Measurements from ENCODE around the gene C19orf47.
A peak's percentile ranks its signal among the peaks of the same experiment; 100 is the strongest.

The C19orf47 gene

DNA sequence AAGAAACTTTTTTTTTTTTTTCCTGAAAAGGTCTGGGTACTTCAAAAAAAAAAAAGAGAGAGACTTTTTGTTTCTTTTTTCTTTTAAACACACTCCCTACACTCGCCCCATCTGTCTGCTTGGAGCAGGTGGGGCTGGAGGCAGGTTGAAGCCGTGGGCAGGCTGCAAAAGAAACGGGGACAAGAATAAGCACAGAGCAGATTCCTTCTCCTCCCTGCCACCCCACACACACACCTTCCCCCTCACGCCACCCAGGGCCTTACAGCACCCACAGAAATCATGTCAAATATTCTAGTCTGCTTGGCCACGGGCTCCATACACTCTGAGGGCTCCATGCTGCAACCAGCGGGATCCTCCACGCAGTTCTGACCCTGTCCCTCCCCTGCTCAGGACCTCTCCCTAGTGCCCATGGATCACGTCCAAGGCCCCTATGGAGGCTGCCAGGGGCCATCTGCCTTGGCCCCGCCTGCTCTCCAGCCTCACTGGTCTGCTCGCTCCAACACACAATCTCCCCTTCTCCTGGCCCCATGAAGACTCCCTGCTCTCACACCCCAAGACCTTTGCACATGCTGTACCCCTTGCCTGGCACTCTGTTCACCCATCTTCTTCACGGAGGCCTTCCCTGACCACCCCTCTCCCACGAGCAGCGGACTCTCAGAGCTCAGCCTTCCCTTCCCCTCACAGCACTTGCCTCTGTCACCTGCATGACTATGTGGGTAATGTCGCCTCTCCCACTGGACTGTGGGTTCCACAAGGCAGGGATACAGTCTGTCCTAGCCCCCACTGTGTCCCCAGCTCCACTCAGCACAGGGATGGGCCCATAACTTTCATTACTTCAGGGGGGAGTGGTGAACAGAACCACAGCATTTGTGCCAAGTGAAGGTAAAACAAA, 74.5 kb downstream of the C19orf47 start:
- Histone ChIP-seq H3K79me2 (ENCODE audit: insufficient read depth, low read length) (peaks cover 89% of the 10 kb centered on the region), H3K9me2 (replicated peaks; ENCODE audit: insufficient read depth, low read length) (no peaks in the 10 kb centered on the region), H3K27ac (ENCODE audit: low read depth, low read length) (no peak overlapping the region), H3F3A (ENCODE audit: insufficient read depth) (no peaks in the 10 kb centered on the region), H3K4me3 (ENCODE audit: insufficient read depth, low read length, poor library complexity, severe bottlenecking) (no peak overlapping the region), H4K20me1 (ENCODE audit: low read depth, low read length) (no peaks in the 10 kb centered on the region; the same call in 1 of the 2 replicates), H3K4me2 (ENCODE audit: low read depth, low read length, poor library complexity, severe bottlenecking) (no peak overlapping the region), H3K9ac (ENCODE audit: low read length) (peak overlapping the region; percentile 29; the same call in 1 of the 2 replicates), H3K9me3 (ENCODE audit: insufficient read depth, low read length) (no peaks in the 10 kb centered on the region), H2AFZ (ENCODE audit: low read depth, low read length, severe bottlenecking) (no peak overlapping the region), H3K27me3 (ENCODE audit: low read length) (no peaks in the 10 kb centered on the region), H3K36me3 (ENCODE audit: low read length) (no peaks in the 10 kb centered on the region)
- TF ChIP-seq EZH2phosphoT487 (conservative IDR thresholded peaks at IDR 0.05; ENCODE audit: low read length): no peak
- TF ChIP-seq, protein P1, sequence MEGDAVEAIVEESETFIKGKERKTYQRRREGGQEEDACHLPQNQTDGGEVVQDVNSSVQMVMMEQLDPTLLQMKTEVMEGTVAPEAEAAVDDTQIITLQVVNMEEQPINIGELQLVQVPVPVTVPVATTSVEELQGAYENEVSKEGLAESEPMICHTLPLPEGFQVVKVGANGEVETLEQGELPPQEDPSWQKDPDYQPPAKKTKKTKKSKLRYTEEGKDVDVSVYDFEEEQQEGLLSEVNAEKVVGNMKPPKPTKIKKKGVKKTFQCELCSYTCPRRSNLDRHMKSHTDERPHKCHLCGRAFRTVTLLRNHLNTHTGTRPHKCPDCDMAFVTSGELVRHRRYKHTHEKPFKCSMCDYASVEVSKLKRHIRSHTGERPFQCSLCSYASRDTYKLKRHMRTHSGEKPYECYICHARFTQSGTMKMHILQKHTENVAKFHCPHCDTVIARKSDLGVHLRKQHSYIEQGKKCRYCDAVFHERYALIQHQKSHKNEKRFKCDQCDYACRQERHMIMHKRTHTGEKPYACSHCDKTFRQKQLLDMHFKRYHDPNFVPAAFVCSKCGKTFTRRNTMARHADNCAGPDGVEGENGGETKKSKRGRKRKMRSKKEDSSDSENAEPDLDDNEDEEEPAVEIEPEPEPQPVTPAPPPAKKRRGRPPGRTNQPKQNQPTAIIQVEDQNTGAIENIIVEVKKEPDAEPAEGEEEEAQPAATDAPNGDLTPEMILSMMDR (IDR thresholded peaks at IDR 0.05; ENCODE audit: insufficient read depth, low read length, poor library complexity, severe bottlenecking): no peak

DNA sequence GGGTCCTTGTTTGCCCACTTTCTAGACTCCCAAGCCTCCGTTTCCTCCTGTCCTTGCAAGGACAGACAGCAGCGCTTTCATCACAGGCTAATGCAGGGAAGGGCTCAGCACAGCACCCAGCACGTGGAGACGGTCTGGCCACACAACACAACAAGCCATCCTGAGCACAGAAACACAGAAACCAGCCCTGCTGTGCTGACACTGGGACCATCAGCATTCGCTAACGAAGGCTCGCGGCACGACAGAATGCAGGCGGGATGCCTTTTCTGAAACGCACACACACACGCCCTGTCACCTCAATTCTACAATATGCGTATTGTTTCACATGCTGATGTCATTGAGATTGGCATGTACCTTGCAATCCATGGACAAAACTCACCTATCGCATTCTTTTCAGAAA, 75.9 kb downstream of the C19orf47 start:
- peaks cover 78% of the 10 kb centered on the region for H3K79me2 ChIP-seq (ENCODE audit: insufficient read depth, low read length)
- H3K9ac ChIP-seq (ENCODE audit: low read length): no peak overlapping the region
- H3K9me2 ChIP-seq (replicated peaks; ENCODE audit: insufficient read depth, low read length): no peaks in the 10 kb centered on the region
- TF ChIP-seq, protein P1 (IDR thresholded peaks at IDR 0.05; ENCODE audit: insufficient read depth, low read length, poor library complexity, severe bottlenecking): no peak
- TF ChIP-seq EZH2phosphoT487 (conservative IDR thresholded peaks at IDR 0.05; ENCODE audit: low read length): no peak
- no peak overlapping the region for H3K4me3 ChIP-seq (ENCODE audit: insufficient read depth, low read length, poor library complexity, severe bottlenecking)
- no peak overlapping the region for H2AFZ ChIP-seq (ENCODE audit: low read depth, low read length, severe bottlenecking)
- H3F3A ChIP-seq (ENCODE audit: insufficient read depth): no peaks in the 10 kb centered on the region
- no peaks in the 10 kb centered on the region for H3K9me3 ChIP-seq (ENCODE audit: insufficient read depth, low read length)
- no peak overlapping the region for H3K27ac ChIP-seq (ENCODE audit: low read depth, low read length)
- no peak overlapping the region for H3K4me2 ChIP-seq (ENCODE audit: low read depth, low read length, poor library complexity, severe bottlenecking)
- H4K20me1 ChIP-seq (ENCODE audit: low read depth, low read length): no peaks in the 10 kb centered on the region
- H3K27me3 ChIP-seq (ENCODE audit: low read length): no peaks in the 10 kb centered on the region
- no peaks in the 10 kb centered on the region for H3K36me3 ChIP-seq (ENCODE audit: low read length)

GRCh38 chr19:40271706-40272105, 76.5 kb downstream of the C19orf47 start:
- TF ChIP-seq, protein P1 (IDR thresholded peaks at IDR 0.05; ENCODE audit: insufficient read depth, low read length, poor library complexity, severe bottlenecking): no peak
- TF ChIP-seq EZH2phosphoT487 (conservative IDR thresholded peaks at IDR 0.05; ENCODE audit: low read length): no peak
- H3K27me3 ChIP-seq (ENCODE audit: low read length): no peaks in the 10 kb centered on the region
- no peak overlapping the region for H3K27ac ChIP-seq (ENCODE audit: low read depth, low read length)
- H4K20me1 ChIP-seq (ENCODE audit: low read depth, low read length): no peaks in the 10 kb centered on the region
- H3K4me3 ChIP-seq (ENCODE audit: insufficient read depth, low read length, poor library complexity, severe bottlenecking): no peak overlapping the region
- H2AFZ ChIP-seq (ENCODE audit: low read depth, low read length, severe bottlenecking): no peak overlapping the region
- H3K36me3 ChIP-seq (ENCODE audit: low read length): no peaks in the 10 kb centered on the region
- H3K9ac ChIP-seq (ENCODE audit: low read length): no peak overlapping the region
- no peaks in the 10 kb centered on the region for H3K9me2 ChIP-seq (replicated peaks; ENCODE audit: insufficient read depth, low read length)
- no peaks in the 10 kb centered on the region for H3K9me3 ChIP-seq (ENCODE audit: insufficient read depth, low read length)
- no peak overlapping the region for H3K4me2 ChIP-seq (ENCODE audit: low read depth, low read length, poor library complexity, severe bottlenecking)
- peaks cover 73% of the 10 kb centered on the region for H3K79me2 ChIP-seq (ENCODE audit: insufficient read depth, low read length)
- no peaks in the 10 kb centered on the region for H3F3A ChIP-seq (ENCODE audit: insufficient read depth)

All from SU-DHL-6 (cell line).